ENCODE results near the gene CEP131.

Gene CEP131

DNA sequence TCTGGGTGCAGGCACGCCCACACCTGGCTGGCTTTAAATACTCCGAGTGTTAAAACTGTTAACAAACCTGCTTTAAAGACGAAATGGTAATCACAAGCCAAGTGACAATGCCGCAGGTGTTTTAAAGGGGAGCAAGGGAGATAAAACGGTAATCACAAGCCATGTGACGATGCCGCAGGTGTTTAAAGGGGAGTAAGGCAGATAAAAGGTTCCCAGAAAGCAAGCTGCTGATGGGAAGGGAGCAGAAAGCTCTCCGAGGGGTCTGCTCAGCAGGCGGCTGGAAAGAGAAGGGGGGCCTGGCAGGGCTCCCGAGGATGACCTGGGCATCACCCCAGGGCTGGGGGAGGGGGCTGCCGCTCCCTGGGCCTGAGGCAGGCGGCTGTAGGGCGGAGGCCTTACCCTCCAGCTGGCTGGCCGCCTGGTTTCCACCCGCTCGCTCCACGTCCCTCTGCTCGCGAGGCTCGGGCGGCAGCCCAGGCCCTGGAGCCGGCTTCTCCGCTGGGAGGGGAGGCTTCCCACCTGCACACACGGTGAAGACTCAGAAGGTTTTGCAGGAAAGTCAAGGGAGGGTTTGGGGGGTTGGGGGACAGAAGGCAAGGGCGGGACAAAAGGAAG is 28.4 kb upstream of the CEP131 start:
- no peak for DNase-seq

DNA sequence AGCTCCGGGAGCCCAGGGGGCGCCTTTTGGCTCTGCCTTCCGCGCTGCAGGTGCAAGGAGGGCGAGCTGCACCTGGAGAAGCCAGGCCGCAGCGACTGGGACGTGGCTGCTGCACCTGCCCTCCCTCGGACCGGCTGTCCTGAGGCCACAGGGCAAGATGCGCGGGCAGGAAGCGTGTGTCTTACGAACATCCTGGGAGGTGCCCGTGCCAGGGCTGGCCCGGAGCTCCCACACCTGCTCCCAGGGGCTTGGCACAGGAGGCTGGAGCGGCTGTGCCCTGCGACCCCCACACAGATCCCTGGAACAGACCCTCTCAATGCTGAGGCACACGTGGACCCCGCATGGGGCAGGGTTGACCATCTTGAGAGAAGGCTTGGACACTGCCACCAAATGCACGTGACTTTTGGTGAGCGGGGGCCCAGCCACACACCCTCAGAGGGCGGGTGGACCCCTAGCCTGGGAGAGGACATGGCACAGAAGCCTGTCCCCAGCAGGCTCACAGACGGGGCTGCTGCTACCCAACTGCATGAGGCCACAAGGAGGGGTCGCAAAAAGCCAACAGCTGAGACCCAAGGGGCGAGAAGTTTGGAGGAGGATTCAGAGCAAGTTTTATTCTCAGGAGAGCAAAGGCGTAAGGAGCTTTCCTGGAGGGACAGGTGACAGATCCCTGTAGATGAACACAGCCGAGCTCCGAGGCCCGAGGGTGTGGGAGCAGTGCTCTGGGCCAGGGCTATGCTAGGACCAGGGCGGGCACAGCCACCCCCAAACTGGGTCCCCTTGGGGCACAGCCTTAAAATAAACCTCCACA is 27.7 kb upstream of the CEP131 start:
- DNase-seq: no peak

DNA sequence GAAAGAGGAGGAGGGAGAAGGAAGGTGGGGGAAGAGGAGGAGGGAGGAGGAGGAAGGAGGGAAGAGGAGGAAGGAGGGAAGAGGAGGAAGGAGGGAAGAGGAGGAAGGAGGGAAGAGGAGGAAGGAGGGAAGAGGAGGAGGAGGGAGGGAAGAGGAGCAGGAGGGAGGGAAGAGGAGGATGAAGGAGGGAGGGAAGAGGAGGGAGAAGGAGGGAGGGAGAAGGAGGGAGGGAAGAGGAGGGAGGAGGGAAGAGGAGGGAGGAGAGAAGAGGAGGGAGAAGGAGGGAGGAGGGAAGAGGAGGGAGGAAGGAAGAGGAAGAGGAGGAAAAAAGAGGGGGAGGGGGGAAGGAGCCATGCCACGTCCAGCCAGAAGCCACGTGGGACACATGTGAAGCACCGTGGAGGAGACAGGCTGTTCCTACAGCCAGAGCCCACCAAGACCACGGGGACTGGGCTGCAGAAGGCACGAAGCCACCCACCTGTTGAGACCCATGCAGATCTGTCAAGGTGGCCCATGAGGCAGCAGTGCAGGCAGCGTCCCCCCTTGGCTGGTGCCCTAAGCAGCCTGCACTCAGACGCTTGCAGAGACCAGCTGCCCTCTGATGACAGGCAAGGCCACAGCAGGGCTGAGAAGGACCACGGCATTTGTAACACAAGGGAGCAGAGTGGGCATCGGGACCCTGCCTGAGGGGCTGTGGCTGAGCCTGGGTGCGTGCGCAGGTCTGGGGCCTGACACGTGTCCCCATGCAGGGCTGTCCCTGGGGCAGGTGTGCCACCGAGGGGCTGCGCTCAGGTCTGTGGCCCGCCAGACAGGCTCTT is 26.7 kb upstream of the CEP131 start:
- DNase-seq: no peak

DNA sequence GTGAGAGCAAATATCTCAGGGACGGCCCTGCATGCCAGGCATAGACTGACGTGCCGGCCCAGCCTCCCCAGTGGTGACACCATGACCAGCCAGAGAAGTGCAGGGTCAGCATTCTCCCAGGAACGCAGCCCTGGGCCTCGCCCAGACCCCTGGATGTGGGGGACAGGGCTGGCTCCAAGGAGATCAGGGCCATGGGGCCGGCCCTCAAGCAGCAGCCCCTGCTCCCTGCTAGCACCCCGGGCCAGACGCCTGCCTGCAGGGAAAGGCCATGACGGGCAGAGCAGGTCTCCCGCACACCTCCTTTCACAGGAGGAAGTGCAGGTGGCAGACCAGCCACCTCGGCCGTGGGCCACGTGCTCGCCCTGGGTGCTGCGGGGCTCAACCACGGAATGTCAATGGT is 25.9 kb upstream of the CEP131 start:
- DNase-seq: no peak

DNA sequence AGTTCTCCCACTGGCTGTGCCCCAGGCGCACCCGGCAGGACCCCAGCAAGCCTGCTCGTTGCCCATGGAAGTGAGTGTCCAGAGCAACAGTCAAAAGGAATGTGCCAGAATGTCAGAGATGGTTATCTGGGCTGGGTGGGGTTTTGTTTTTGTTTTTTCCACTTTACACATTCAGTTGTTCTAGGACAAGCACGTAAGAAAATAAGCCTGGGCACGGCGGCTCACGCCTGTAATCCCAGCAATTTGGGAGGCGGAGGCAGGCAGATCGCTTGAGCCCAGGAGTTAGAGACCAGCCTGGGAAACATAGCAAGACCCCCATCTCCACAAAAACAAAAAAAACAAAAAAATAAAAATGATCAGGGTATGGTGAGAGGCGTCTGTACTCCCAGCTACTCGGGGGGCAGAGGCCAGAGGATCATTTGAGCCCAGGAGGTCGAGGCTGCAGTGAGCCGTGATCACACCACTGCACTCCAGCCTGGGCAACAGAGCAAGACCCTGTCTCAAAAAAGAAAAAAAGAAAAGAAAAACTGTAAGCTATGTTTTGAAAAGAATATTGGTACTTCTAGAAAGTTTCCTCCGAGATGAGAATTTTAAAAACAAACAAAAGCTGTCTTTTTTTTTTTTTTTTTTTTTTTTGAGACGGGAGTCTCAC is 24.7 kb upstream of the CEP131 start:
- no peak for DNase-seq

DNA sequence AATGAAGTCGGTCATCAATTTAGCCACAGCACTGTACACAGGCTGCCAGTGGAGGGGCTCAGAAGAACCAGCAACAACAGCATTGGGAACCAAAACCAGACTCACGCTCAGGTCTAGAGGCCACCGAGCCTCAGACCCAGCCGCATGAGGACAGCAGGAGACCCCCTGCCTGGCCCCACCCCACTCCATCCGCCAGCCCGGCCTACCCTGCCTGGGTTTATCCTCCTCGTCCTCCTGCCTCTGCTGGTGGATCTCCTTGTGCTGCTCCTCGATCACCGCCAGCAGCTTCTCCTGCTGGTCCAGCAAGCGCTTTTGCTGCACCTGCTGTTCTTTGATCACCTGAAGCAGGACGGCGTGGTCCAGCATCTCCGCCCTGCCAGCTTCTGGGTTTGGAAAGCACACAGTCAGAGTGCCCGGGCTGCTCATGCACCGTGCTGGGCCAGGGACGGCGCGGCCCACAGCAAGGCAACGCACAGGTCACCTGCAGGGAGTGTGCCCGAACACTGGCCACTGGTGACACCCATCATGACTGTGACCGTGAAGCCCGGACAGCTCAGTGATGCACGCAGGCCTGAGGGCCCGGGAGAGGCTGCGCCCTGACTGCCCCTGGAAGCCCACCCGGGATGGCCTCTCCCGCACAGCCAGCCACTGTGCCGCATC is 24.0 kb upstream of the CEP131 start:
- no peak for DNase-seq

DNA sequence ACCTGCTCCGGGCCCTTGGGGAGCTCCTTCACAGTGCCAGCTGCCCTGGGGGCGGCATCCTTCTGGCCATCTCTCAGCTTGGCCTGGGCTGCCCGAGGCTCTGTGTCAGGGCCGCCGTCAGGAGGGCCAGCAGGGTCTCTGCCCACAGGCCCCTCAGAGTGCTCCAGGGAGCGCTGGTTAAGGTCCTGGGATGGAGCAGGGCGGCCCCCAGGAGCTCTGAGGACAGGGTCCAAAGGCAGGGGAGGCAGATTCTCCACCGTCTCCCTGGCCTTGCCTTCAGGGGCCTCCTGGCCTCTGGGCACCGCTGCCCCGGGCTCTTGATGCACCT is 23.5 kb upstream of the CEP131 start:
- DNase-seq: no peak

DNA sequence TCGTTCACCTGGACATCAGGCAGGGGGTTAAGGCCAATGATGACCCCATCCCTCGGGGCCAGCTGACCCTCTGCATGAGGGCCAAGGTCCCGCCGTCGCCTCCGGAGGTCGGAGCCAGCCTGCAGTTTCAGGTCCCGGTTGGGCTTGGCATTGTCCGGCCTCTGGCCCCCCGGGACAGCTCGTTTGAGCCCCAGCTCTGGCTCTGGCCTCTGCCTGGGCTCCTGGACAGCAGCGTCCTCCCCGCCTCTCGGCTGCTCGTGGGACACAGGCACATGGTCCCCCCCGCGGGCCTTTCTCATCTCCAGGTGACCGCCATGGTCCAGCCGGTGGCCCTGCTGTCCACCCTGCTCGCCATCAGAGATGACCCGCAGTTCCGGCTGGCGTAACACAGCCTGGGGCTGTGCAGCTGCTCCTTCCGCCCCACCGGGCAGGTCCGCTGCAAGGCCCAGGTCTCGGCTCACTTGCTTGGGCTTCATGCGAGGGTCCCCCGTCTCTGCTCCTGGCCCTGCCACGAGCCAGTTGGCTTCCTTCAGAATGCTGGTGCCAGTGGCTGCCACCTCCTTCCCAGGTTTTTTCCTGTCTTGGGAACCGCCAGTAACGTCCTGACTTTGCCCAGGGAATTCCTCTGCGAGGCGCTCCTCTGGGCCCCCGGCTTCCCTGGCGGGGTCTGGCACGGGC is 23.0 kb upstream of the CEP131 start:
- no peak for DNase-seq

DNA sequence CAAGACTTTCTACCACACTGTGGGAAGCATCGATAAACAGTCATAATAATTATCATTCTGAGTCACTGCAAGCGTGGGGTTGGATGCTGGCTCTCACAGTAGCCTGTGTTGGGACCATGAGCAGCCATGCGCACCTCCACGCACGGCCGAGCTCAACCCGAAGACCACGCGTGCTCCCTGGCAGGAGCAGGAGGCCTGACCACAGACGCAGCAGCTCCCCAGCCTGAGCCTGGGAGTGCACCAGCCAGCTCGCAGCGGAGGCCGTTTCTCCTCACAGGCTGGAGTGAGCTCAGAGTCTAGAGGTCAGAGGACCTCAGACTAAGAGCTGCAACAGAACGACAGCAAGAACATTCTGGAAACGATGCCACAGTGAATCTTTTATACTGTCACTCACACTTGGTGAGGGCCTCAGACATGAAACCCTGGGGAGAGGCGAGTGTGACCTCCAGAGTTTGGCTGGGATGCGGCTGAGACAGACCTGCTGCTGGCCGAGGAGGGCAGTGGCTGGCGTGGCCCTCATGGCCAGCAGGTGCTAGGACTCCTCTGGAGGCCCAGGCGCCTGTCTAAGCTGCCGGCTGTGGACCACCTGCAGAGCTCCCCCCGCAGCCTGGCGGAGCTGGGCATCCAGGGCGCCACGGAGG is 22.4 kb upstream of the CEP131 start:
- no peak for DNase-seq

DNA sequence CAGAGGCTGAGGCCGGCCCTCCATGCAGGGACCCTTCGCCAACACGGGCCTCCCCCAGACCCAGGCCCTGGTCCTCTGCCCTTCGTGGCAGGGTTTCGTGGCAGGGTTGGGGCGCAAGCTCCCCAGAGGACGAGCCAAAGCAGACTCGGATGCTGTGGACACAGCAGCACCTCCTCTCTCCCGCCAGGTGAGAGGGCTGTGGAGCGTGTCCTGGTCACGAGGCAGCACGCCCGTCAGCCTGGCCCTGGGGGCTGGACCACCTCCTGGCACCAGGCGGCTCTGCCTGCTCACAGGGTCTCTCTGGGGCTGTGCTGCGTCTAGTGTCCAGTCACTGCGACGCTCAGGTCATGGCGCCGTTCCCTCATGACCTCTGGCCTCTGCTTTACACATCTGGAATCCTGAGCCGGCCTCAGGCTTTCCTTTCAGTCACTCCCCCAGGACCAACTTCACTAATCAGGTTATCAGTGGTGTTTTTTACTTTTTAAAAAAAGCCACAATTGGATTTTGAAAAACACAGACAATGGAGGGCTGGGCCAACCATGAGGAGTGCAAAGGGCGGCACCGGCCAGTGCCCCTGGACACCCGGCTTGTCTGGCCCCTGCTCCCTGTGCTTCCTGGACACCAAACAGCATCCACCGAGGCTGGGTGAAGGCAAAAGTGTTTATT is 21.7 kb upstream of the CEP131 start:
- DNase-seq: no peak

DNA sequence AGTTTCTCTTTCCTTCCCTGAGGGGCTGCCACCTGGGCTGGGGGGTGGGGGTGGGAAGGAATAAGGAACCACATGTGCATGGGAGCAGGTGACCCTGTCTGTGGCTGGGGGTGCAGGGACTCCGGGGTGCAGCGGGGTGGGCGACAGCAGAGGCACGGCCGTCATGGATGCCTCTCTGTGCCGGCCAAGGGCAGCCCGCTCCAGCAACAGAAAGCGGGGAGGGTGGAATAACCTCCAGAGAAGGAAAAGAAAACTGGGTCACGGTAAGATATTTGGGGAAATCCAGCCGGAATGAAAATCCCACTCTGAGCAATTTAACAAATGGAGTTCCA is 20.5 kb upstream of the CEP131 start:
- DNase-seq: no peak

DNA sequence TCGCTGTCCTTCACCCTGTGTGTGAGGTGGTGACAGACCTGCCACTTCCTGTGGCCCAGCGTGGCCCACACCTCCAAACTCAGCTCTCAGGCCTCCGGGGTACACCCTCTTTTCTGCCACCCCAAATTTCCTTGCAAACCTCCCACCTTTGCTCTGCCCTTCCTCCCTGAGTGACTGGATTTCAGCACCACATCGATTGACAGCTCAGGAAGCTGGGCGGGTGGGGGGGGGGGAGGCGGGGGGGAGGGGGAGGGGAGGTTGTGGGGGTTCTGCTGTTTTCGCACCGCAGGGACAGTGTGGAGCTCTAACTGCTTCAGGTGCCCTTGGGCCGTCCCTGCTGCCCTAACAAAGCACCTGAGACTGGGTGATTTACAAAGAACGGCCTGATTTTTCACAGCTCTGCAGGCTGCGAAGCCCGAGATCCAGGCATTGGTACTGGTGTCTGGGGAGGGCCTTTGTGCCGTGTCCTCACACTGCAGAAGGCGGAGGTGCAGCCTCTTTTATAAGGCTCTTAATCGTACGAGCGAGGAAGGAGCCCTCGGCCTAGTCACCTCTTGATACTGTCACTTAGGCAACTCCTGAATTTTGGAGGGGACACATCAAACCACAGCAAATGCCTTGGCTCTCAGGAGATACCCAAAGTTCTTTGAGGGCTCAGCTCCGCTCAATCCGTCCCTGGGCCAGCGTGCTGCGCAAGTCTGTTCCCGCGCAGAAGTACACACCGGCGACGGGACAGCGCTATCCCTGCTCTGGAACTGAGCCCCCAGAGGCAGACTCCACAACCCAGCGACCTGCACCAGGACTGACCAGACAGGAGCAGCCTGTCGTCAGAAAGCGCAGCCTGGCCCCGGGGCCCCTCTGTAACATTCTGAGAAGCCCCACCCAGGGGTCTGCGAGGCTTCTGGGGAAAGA is 19.9 kb upstream of the CEP131 start:
- DNase-seq: no peak

DNA sequence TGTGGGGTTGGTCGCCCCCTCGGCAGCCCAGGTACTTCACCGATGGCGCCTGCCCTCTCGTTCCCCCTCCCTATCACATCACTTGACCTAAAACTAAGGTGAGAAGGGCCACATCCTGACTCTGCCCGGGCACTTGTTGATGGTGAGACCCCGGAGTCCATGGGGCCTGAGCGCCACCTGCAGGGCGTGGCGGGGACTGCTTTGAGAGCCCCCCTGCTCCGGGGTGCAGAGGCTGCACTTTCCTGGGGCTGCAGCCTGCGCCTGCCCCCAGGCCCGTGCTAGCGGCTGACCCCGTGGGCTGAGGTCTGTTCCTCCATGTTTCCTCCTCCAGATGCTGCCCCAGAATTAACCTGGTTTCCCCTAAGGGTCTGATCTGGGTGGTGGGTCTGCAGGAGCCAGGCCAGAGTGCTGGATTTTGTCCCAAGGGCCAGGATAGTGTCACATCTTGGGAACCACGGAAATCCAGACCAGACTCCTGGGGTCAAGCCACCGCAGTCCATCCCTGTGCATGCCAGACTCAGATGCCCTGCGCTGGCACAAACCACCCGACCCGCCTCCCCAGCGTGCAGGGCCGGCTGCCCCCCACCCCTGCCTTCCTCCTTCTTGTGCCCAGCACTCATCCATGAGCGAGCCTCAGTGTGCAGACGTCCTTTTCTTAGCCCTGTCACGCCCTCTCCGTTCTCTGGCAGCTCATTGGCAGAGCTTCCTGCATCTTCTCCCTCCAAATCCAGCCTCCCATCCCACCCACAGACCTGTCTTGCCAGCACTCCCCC is 19.1 kb upstream of the CEP131 start:
- DNase-seq: no peak

DNA sequence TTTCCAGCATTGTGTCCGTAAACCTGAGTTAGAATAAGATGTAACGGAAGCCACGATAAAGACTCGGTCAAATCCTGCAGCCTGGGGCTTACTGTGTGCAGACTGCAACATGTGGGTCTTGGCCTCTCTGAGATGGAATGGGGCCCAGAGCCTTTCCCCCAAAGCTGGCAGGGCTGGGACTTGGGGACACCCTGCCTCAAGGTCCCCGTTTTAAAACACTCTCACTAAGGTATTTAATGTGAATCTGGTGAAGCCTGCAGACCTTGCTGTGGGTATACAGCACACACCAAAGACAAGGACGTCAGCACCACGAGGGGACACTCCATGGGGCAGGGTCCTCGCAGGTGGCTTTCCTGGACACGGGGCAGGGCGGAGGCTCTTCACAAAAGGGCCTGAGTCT is 18.4 kb upstream of the CEP131 start:
- DNase-seq: no peak

DNA sequence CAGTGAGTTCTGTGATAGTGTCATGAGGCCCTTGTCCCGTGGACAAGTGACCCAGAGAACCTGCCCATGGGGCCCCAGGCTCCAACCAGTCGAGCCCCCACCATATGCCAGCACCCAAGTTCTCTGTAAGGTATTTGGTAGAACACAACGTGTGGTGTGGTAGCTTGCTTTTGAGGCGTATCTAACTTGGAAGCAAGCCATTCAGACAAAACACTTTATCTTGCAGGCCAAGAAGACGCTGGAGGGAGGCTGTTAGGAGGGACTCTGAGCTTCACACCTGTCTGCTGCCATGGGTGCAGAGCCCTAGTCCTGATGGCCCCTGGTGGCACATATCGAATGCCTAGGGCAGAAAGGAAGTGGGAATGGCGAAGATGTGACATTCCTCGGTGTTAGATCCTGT is 18.0 kb upstream of the CEP131 start:
- no peak for DNase-seq

DNA sequence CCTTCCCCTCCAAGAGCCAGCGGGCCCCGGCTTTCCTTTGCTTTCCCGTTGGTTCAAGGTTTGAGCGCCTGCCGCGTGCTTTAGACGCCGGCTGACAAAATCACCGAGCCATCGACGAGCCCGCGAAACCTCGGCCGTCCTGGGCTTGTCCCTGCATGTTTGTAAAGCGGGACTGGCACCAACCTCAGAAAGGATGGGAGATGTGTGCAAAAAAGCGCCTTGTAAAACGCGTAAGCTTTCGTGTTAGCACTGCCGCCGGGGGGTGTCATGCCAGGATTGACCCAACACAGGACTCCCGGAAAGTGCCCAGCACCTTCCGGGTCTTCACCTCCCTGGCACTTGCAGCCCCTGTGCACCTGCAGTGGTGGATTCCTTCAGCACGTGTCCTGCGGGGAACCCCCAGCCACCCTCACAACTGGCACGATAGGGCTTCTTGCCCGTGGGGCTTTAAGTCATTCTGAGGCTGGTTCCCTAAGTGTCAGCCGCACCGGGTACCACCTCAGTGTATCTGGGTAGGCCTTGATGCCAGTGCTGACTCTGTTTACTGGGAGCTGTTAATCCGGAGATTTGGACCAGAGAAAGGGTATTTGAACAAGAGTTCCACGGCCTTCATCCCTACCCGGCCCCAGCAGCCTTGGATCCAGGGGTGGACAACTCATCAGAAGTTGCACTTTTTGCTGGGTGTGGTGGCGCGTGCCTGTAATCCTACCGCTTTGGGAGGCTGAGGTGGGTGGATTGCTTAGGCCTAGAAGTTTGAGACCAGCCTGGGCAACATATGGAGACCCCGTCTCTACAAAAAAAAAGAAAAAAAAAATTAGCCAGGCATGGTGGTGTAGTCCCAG is 17.2 kb upstream of the CEP131 start:
- no peak for DNase-seq

DNA sequence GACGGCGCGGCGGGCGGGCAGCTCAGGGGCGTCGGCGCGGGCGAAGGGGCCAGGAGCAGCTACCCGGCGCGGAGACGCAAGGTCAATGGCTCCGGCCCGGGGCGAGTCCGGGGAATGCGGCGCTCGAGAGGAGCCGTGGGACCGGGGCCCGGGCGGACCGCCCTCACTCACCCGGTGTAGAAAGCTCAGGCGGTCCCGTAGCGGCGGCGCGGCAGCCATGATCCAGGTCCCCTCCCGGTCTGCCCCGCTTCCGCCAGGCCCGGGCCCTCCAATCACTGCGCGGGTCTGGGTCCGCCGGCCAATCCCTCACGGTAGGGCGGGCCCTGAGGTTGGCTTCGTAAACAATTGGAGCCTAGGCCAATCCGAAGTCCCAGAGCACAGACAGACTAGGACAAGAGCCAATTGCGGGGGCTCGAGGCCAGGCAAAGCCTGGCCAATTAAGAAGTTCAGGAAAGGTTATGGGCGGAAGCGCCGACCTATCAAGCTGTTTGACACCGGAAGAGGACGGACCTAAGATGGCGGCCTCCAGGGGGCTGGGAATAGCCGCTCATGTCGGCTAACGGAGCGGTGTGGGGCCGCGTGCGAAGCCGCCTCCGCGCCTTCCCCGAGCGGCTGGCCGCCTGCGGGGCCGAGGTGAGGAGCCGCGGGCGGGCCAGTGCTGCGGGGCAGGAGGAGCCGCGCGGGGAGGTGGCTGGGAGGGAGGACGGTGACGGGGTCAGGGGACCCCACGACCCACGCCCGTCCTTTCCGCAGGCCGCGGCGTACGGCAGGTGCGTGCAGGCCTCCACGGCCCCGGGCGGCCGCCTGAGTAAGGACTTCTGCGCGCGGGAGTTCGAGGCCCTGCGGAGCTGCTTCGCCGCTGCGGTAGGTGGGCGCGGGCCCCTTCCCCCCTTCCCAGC is 16.3 kb upstream of the CEP131 start, which contains the start of the genes NDUFAF8 and TEPSIN:
TSS of gene NDUFAF8 (plus strand) at position 504 of the 899 bp plus-strand sequence. CDS start at position 550, 46 bp downstream.
TSS of gene TEPSIN (minus strand) at position 241 of the 899 bp plus-strand sequence. CDS start at position 219, 22 bp downstream.
- DNase-seq: no peak
